WI38 (cell line): ENCODE measurements around the gene TTC27.
"Not testable (repeated sequence)": the region's sequence is repeated elsewhere in the genome, so short reads cannot be mapped to it uniquely, and the experiment has no call there.

Experiments used
- H3K4me3 ChIP-seq: 2 replicates; pipeline ENCODE4 v1.5.1; 2011; ENCODE audit warnings: low read depth, mild to moderate bottlenecking, control low read depth, low read length
- CTCF ChIP-seq: IDR thresholded peaks from 2 replicates; pipeline ENCODE4 v1.5.1; 2012; ENCODE audit warnings: low read depth, mild to moderate bottlenecking, control low read depth, low read length

Gene TTC27

GRCh38 chr2:32633040-32633439, 5.2 kb downstream of the TTC27 start:
- TF ChIP-seq CTCF = no peak
- no peak overlapping the region for H3K4me3 ChIP-seq

GRCh38 chr2:32638548-32638947, 10.7 kb downstream of the TTC27 start:
- H3K4me3 ChIP-seq = not testable (repeated sequence)

- TF ChIP-seq CTCF = no peak
- H3K4me3 ChIP-seq = no peak overlapping the region
These were observed 13.3 kb downstream of the TTC27 start for GRCh38 chr2:32641180-32641579.

GRCh38 chr2:32647180-32647651, 19.4 kb downstream of the TTC27 start:
- TF ChIP-seq CTCF = no peak
- no peak overlapping the region for H3K4me3 ChIP-seq

- no peak for TF ChIP-seq CTCF
- H3K4me3 ChIP-seq = no peak overlapping the region
These were observed 24.8 kb downstream of the TTC27 start for GRCh38 chr2:32652555-32653209.

GRCh38 chr2:32656069-32656468, 28.2 kb downstream of the TTC27 start:
- H3K4me3 ChIP-seq = no peak overlapping the region
- no peak for TF ChIP-seq CTCF

- no peak overlapping the region for H3K4me3 ChIP-seq
- no peak for TF ChIP-seq CTCF
These were observed 36.0 kb downstream of the TTC27 start for GRCh38 chr2:32663864-32664263.

- H3K4me3 ChIP-seq = no peak overlapping the region
- TF ChIP-seq CTCF = no peak
These were observed 38.9 kb downstream of the TTC27 start for GRCh38 chr2:32666704-32667103.
